Body of pancreas (tissue), 4 donors: ENCODE measurements around the gene GPRIN3.

Experiments
- CTCF ChIP-seq, 7 experiments: fragments of 450-650 bp in 4 of 7; fragments of 200-600 bp in 3 of 7; sonication (generic) in 3 of 7; IDR thresholded peaks; one replicate each; pipeline ENCODE4 v1.5.1; 2016 to 2019; ENCODE audit warnings: antibody characterized with exemption in 7 of 7
- POLR2A ChIP-seq, 3 donors: fragments of 450-650 bp; IDR thresholded peaks; one replicate each; pipeline ENCODE4 v1.6.1; 2016; ENCODE audit warnings: antibody characterized with exemption in 3 of 3, mild to moderate bottlenecking in 2 of 3

- TF ChIP-seq CTCF (IDR thresholded peaks at IDR 0.05) = no peak
- no peak for TF ChIP-seq POLR2A (IDR thresholded peaks at IDR 0.05)
Observed at GRCh38 chr4:89331686-89332544, 24.3 kb upstream of the GPRIN3 start.
